OCI-LY3 (cell line): ENCODE measurements around the gene PCMTD2.
"Not testable (repeated sequence)": the region's sequence is repeated elsewhere in the genome, so short reads cannot be mapped to it uniquely, and the experiment has no call there.

Source experiments
- CTCF ChIP-seq: fragments of 200-600, 300-600 bp; sonication (generic); IDR thresholded peaks from 2 replicates; pipeline ENCODE4 v1.5.1; 2014; ENCODE audit warnings: antibody characterized with exemption, low read length, low read depth
- EZH2phosphoT487 ChIP-seq: fragments of 200-600 bp; shearing (Covaris generic); IDR thresholded peaks from 2 replicates; pipeline ENCODE4 v1.6.1; 2018; ENCODE audit warnings: antibody characterized with exemption, mixed run types, low read depth

GRCh38 chr20:64285579-64286446 lies 30.3 kb downstream of the PCMTD2 start:
- not testable (repeated sequence) for TF ChIP-seq EZH2phosphoT487
- TF ChIP-seq CTCF = peak; percentile 90
